Adrenal gland (tissue), 5 donors: Measurements from ENCODE around the gene CRTC1.

ENCODE experiments used
- POLR2A ChIP-seq, 2 donors: fragments of 450-650 bp; IDR thresholded peaks; one replicate each; pipeline ENCODE4 v1.6.1; 2017; ENCODE audit warnings: antibody characterized with exemption in 2 of 2, mild to moderate bottlenecking in 2 of 2, moderate library complexity in 1 of 2
- TF ChIP-seq, protein P1 (sequence below), 6 experiments: fragments of 450-650 bp in 4 of 6; fragments of 200-600 bp in 2 of 6; sonication (generic) in 1 of 6; IDR thresholded peaks; 1 replicate in 5 of 6; 2 replicates in 1 of 6; pipeline versions ENCODE4 v1.5.1 to v1.8.0; 2016 to 2021; ENCODE audit warnings: antibody characterized with exemption in 6 of 6, mild to moderate bottlenecking in 2 of 6, moderate library complexity in 1 of 6
- donor health status: DM: no; HTN: no; CAD: no.

- TF ChIP-seq, protein P1, sequence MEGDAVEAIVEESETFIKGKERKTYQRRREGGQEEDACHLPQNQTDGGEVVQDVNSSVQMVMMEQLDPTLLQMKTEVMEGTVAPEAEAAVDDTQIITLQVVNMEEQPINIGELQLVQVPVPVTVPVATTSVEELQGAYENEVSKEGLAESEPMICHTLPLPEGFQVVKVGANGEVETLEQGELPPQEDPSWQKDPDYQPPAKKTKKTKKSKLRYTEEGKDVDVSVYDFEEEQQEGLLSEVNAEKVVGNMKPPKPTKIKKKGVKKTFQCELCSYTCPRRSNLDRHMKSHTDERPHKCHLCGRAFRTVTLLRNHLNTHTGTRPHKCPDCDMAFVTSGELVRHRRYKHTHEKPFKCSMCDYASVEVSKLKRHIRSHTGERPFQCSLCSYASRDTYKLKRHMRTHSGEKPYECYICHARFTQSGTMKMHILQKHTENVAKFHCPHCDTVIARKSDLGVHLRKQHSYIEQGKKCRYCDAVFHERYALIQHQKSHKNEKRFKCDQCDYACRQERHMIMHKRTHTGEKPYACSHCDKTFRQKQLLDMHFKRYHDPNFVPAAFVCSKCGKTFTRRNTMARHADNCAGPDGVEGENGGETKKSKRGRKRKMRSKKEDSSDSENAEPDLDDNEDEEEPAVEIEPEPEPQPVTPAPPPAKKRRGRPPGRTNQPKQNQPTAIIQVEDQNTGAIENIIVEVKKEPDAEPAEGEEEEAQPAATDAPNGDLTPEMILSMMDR (IDR thresholded peaks at IDR 0.05) = no peak
- TF ChIP-seq POLR2A (IDR thresholded peaks at IDR 0.05) = no peak
Observed at GRCh38 chr19:18790566-18791314, 107.3 kb downstream of the CRTC1 start, which contains the start of gene COMP.
